Measurements from ENCODE around the gene TRMT44.

TRMT44 gene

GRCh38 chr4:8473198-8473919 lies 32.8 kb downstream of the TRMT44 start:
- Histone ChIP-seq H3K4me1 (ENCODE audit: insufficient read depth, low read length) (no peaks in the 10 kb centered on the region), H3K36me3 (ENCODE audit: insufficient read depth, low read length) (peaks cover 52% of the 10 kb centered on the region), H4K20me1 (ENCODE audit: insufficient read depth, low read length) (peaks cover 9% of the 10 kb centered on the region), H2AFZ (ENCODE audit: low read depth, low read length) (no peak overlapping the region), H3K27ac (ENCODE audit: low read length) (0 out of 2 replicates have a peak overlapping the region, but pooled peaks have one; percentile 16), H3K79me2 (ENCODE audit: insufficient read depth, low read length) (no peaks in the 10 kb centered on the region), H3K9me3 (ENCODE audit: insufficient read depth, low read length, severe bottlenecking) (no peaks in the 10 kb centered on the region), H3K4me3 (ENCODE audit: low read depth in 1 of 2, low read length in 2 of 2) (no peak overlapping the region), H3K9ac (ENCODE audit: low read depth, low read length) (no peak overlapping the region), H3K27me3 (ENCODE audit: insufficient read depth, low read length, poor library complexity) (no peaks in the 10 kb centered on the region), H3K4me2 (ENCODE audit: insufficient read depth, low read length) (no peak overlapping the region)
- TF ChIP-seq EZH2 (IDR thresholded peaks at IDR 0.05; ENCODE audit: borderline replicate concordance, low read depth, low read length, severe bottlenecking) (no peak), CTCF (IDR thresholded peaks at IDR 0.05; ENCODE audit: borderline replicate concordance, extremely low read depth, low read length, poor library complexity, severe bottlenecking) (no peak)
- no peak for ATAC-seq (ENCODE audit: insufficient read depth, low read depth)
- DNase-seq: no peak

GRCh38 chr4:8473920-8474590 lies 33.5 kb downstream of the TRMT44 start:
- no peak overlapping the region for H3K27ac ChIP-seq (ENCODE audit: low read length)
- TF ChIP-seq EZH2 (IDR thresholded peaks at IDR 0.05; ENCODE audit: borderline replicate concordance, low read depth, low read length, severe bottlenecking): no peak
- no peak for TF ChIP-seq CTCF (IDR thresholded peaks at IDR 0.05; ENCODE audit: borderline replicate concordance, extremely low read depth, low read length, poor library complexity, severe bottlenecking)
- H2AFZ ChIP-seq (ENCODE audit: low read depth, low read length): no peak overlapping the region
- H3K4me1 ChIP-seq (ENCODE audit: insufficient read depth, low read length): no peaks in the 10 kb centered on the region
- no peak overlapping the region for H3K4me2 ChIP-seq (ENCODE audit: insufficient read depth, low read length)
- H3K9ac ChIP-seq (ENCODE audit: low read depth, low read length): no peak overlapping the region
- peaks cover 45% of the 10 kb centered on the region for H3K36me3 ChIP-seq (ENCODE audit: insufficient read depth, low read length)
- no peak for ATAC-seq (ENCODE audit: insufficient read depth, low read depth)
- H3K4me3 ChIP-seq (ENCODE audit: low read depth in 1 of 2, low read length in 2 of 2): no peak overlapping the region
- DNase-seq: no peak
- peaks cover 7% of the 10 kb centered on the region for H4K20me1 ChIP-seq (ENCODE audit: insufficient read depth, low read length)
- H3K9me3 ChIP-seq (ENCODE audit: insufficient read depth, low read length, severe bottlenecking): no peaks in the 10 kb centered on the region
- H3K79me2 ChIP-seq (ENCODE audit: insufficient read depth, low read length): no peaks in the 10 kb centered on the region
- H3K27me3 ChIP-seq (ENCODE audit: insufficient read depth, low read length, poor library complexity): no peaks in the 10 kb centered on the region

GRCh38 chr4:8474856-8475255 lies 34.3 kb downstream of the TRMT44 start:
- DNase-seq (no peak), ATAC-seq (ENCODE audit: insufficient read depth, low read depth) (no peak)
- TF ChIP-seq CTCF (IDR thresholded peaks at IDR 0.05; ENCODE audit: borderline replicate concordance, extremely low read depth, low read length, poor library complexity, severe bottlenecking) (no peak), EZH2 (IDR thresholded peaks at IDR 0.05; ENCODE audit: borderline replicate concordance, low read depth, low read length, severe bottlenecking) (no peak)
- Histone ChIP-seq H3K27me3 (ENCODE audit: insufficient read depth, low read length, poor library complexity) (no peaks in the 10 kb centered on the region), H3K9me3 (ENCODE audit: insufficient read depth, low read length, severe bottlenecking) (no peaks in the 10 kb centered on the region), H2AFZ (ENCODE audit: low read depth, low read length) (no peak overlapping the region), H3K79me2 (ENCODE audit: insufficient read depth, low read length) (no peaks in the 10 kb centered on the region), H3K4me3 (ENCODE audit: low read depth in 1 of 2, low read length in 2 of 2) (no peak overlapping the region), H3K4me1 (ENCODE audit: insufficient read depth, low read length) (no peaks in the 10 kb centered on the region), H3K36me3 (ENCODE audit: insufficient read depth, low read length) (peaks cover 37% of the 10 kb centered on the region), H3K4me2 (ENCODE audit: insufficient read depth, low read length) (no peak overlapping the region), H3K9ac (ENCODE audit: low read depth, low read length) (no peak overlapping the region), H4K20me1 (ENCODE audit: insufficient read depth, low read length) (no peaks in the 10 kb centered on the region), H3K27ac (ENCODE audit: low read length) (no peak overlapping the region)
